Lung (tissue), 12 donors: ENCODE data around the gene CCR9. TPM values are rescaled to one million over a fixed set of nuclear protein-coding genes. Genes with fewer than 3 reads are reported as not detected.

Experiments used
- ATAC-seq: fragments of 200-7000 bp; cut with Tn5 transposase; one replicate; pipeline ENCODE4 v1.9.1; 2020; ENCODE audit warnings: moderate number of reproducible peaks; ENCODE audit not compliant: insufficient read depth, low FRiP score
- DNase-seq, 3 donors: peaks; one replicate each; pipeline ENCODE4 v3.0.0-alpha.2; 2013 to 2017
- H3K27ac ChIP-seq, 2 donors: one replicate each; pipeline ENCODE4 v1.5.1; 2013; ENCODE audit warnings: mild to moderate bottlenecking in 2 of 2, moderate library complexity in 2 of 2, control low read depth in 1 of 2, inconsistent platforms in 1 of 2, low read depth in 1 of 2, low read length in 1 of 2
- H3K27me3 ChIP-seq, 3 donors: one replicate each; pipeline ENCODE4 v1.5.1; 2013; ENCODE audit warnings: low read length in 2 of 3; ENCODE audit not compliant: control insufficient read depth in 3 of 3, insufficient read depth in 3 of 3
- H3K36me3 ChIP-seq, 4 donors: one replicate each; pipeline ENCODE4 v1.5.1; 2013; ENCODE audit warnings: low read length in 4 of 4, mild to moderate bottlenecking in 1 of 4, moderate library complexity in 1 of 4; ENCODE audit not compliant: control insufficient read depth in 4 of 4, insufficient read depth in 4 of 4
- H3K4me1 ChIP-seq, 5 donors: one replicate each; pipeline ENCODE4 v1.5.1; 2013; ENCODE audit warnings: low read length in 5 of 5, mild to moderate bottlenecking in 2 of 5, moderate library complexity in 1 of 5; ENCODE audit not compliant: control insufficient read depth in 5 of 5, insufficient read depth in 5 of 5
- H3K4me3 ChIP-seq: one replicate; pipeline ENCODE4 v1.5.1; 2013; ENCODE audit warnings: mild to moderate bottlenecking, control low read depth, moderate library complexity
- H3K9ac ChIP-seq, 2 donors: one replicate each; pipeline ENCODE4 v1.5.1; 2013; ENCODE audit warnings: low read length in 2 of 2, control low read depth in 1 of 2; ENCODE audit not compliant: insufficient read depth in 1 of 2
- H3K9me3 ChIP-seq, 4 donors: one replicate each; pipeline ENCODE4 v1.5.1; 2013; ENCODE audit warnings: low read length in 3 of 4, mild to moderate bottlenecking in 1 of 4, moderate library complexity in 1 of 4; ENCODE audit not compliant: control insufficient read depth in 4 of 4, insufficient read depth in 3 of 4
- CTCF ChIP-seq: IDR thresholded peaks from 2 replicates; pipeline ENCODE4 v1.5.1; 2012; ENCODE audit warnings: mild to moderate bottlenecking; ENCODE audit errors: control extremely low read depth, extremely low read depth
- WGBS, 2 donors: extraction: QIAGEN DNeasy Blood & Tissue Kit; methylation state at CpG; one replicate each; pipeline ENCODE4 v1.1.7; 2013; 5-methylcytosine and 5-hydroxymethylcytosine counted together
- polyA plus RNA-seq, 2 donors: library from polyadenylated mRNA; stranded (reverse); fragments of 200-250 nt; gene quantifications; one replicate each; pipeline ENCODE4 v1.2.1, GENCODE V29; 2013
- total RNA-seq, 2 donors: library from RNA; depleted of rRNA in 1 of 2; stranded (reverse); fragments of >200 nt in 1 of 2; gene quantifications; one replicate each; pipeline ENCODE4 v1.2.1, GENCODE V29; 2014 to 2021
- donor health status: control.
- donor health status: control.
- donor health status: Bipolar disorder and iron deficiency.
- donor health status: healthy.
- donor health status: DM: yes; HTN: yes; CAD: no.

The CCR9 gene
- total and polyA plus RNA-seq, 4 donors, result 0.09 to 0.46 TPM; not detected in 2

- no peak for DNase-seq
- WGBS, 2 donors, result 45 to 60% methylated on average over 6 of the region's 6 CpGs
- Histone ChIP-seq H3K4me3 (no peak overlapping the region), H3K27me3 (no peaks in the 10 kb centered on the region), H3K9me3 (peaks cover 0 to 2% (median 0%) of the 10 kb centered on the region in 4 donors), H3K36me3 (peaks cover 5 to 20% (median 10%) of the 10 kb centered on the region in 4 donors), H3K4me1 (peaks cover 0 to 4% (median 2%) of the 10 kb centered on the region in 5 donors), H3K9ac (no peak overlapping the region), H3K27ac (no peak overlapping the region)
- no peak for ATAC-seq
- no peak for TF ChIP-seq CTCF
Measured at GRCh38 chr3:45942051-45942825, 55.9 kb downstream of the CCR9 start.

GRCh38 chr3:45943207-45943846 is 57.0 kb downstream of the CCR9 start, which contains the start of gene CXCR6:
Gene CXCR6 (plus strand): TSS chr3:45943464. CDS start chr3:45946482, 3,018 bp downstream.
- Histone ChIP-seq H3K9me3 (peaks cover 0 to 2% (median 0%) of the 10 kb centered on the region in 4 donors), H3K36me3 (peaks cover 6 to 20% (median 12%) of the 10 kb centered on the region in 4 donors), H3K27me3 (no peaks in the 10 kb centered on the region), H3K27ac (no peak within 1 kb of the TSS), H3K4me3 (no peak within 1 kb of the TSS), H3K9ac (no peak within 1 kb of the TSS), H3K4me1 (peaks cover 0 to 13% (median 3%) of the 10 kb centered on the region in 5 donors)
- 90 to 98% methylated on average over 8 of the region's 8 CpGs for WGBS, 2 donors
- TF ChIP-seq CTCF, result no peak
- ATAC-seq (no peak), DNase-seq (no peak)

GRCh38 chr3:45944830-45945620 is 58.7 kb downstream of the CCR9 start:
- Histone ChIP-seq H3K36me3 (peaks cover 10 to 32% (median 13%) of the 10 kb centered on the region in 4 donors), H3K27me3 (no peaks in the 10 kb centered on the region), H3K9me3 (peaks cover 0 to 2% (median 0%) of the 10 kb centered on the region in 4 donors), H3K9ac (no peak overlapping the region), H3K4me3 (no peak overlapping the region), H3K27ac (peak overlapping the region in 1 of 2 donors; percentile 1), H3K4me1 (peaks cover 0 to 14% (median 4%) of the 10 kb centered on the region in 5 donors)
- TF ChIP-seq CTCF, result no peak
- ATAC-seq (no peak), DNase-seq (no peak)
- 91 to 93% methylated on average over 5 of the region's 5 CpGs for WGBS, 2 donors
